ENCODE results near the gene C1QTNF12. TPM values are rescaled to one million over a fixed set of nuclear protein-coding genes. Genes with fewer than 3 reads are reported as not detected.

Gene C1QTNF12
- total and polyA plus RNA-seq, 2 donors (not counting 3 experiments of a cell fraction or from before 2014, with no cell fraction given): 1.0 to 1.9 TPM

DNA sequence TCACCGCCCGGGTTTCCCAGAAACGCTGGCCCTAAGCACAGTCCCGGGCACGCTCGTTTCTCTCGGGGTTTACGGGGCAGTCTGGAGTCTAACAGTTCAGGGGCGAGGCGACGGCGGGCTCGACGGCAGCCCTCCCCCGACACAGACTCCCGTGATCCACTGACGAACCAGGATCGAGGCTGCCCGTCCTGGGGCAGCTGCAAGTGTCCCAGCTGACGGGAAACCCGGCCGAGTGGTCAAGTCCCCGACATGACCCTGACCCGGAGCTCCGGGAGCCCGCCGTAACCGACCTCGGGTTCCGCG is 26.6 kb upstream of the C1QTNF12 start:
- no peak overlapping the region for H2AFZ ChIP-seq (ENCODE audit: low read depth, low read length)
- ChIA-PET POLR2A (interaction anchor here (0.6 kb wide), 2 partner anchors 68 to 342 kb away, joined by 3 to 5 read pairs; partner anchors contain the start of gene MIB2), CTCF (interaction anchor here (0.6 to 2.1 kb wide), 9 partner anchors 9 to 254 kb away, joined by 3 to 11 read pairs (median 3); no protein-coding TSS in a partner anchor)
- H4K20me1 ChIP-seq (replicated peaks; ENCODE audit: control insufficient read depth, extremely low read depth, insufficient read depth, low read length): no peaks in the 10 kb centered on the region
- no TSS peak for BruUV-seq (replicated peaks)
- peak overlapping the region; percentile 32 for H3K4me2 ChIP-seq (ENCODE audit: insufficient read depth, low read length)
- no peaks in the 10 kb centered on the region for H3K9me1 ChIP-seq (replicated peaks; ENCODE audit: control insufficient read depth, extremely low read depth, insufficient read depth, low read length)
- H3K4me3 ChIP-seq (replicated peaks in 1 of 3; ENCODE audit: insufficient read depth in 1 of 3, low read depth in 1 of 3, low read length in 3 of 3): peak overlapping the region; percentile 43 to 72 (median 64)
- TF ChIP-seq MYC (IDR thresholded peaks at IDR 0.05; ENCODE audit: low read depth, low read length): no peak
- no peak for TF ChIP-seq JUN (IDR thresholded peaks at IDR 0.05; ENCODE audit: borderline replicate concordance, insufficient read depth, insufficient read length, low read depth)
- no peak for TF ChIP-seq POLR2A (IDR thresholded peaks at IDR 0.05; ENCODE audit: low read depth, low read length)
- TF ChIP-seq, protein P1, sequence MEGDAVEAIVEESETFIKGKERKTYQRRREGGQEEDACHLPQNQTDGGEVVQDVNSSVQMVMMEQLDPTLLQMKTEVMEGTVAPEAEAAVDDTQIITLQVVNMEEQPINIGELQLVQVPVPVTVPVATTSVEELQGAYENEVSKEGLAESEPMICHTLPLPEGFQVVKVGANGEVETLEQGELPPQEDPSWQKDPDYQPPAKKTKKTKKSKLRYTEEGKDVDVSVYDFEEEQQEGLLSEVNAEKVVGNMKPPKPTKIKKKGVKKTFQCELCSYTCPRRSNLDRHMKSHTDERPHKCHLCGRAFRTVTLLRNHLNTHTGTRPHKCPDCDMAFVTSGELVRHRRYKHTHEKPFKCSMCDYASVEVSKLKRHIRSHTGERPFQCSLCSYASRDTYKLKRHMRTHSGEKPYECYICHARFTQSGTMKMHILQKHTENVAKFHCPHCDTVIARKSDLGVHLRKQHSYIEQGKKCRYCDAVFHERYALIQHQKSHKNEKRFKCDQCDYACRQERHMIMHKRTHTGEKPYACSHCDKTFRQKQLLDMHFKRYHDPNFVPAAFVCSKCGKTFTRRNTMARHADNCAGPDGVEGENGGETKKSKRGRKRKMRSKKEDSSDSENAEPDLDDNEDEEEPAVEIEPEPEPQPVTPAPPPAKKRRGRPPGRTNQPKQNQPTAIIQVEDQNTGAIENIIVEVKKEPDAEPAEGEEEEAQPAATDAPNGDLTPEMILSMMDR (IDR thresholded peaks at IDR 0.05; ENCODE audit: extremely low read depth in 1 of 2, insufficient read depth in 1 of 2, low read depth in 1 of 2, low read length in 2 of 2): no peak
- TF ChIP-seq, protein P2, sequence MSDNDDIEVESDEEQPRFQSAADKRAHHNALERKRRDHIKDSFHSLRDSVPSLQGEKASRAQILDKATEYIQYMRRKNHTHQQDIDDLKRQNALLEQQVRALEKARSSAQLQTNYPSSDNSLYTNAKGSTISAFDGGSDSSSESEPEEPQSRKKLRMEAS (IDR thresholded peaks at IDR 0.05; ENCODE audit: insufficient read depth, insufficient read length): no peak
- TF ChIP-seq EZH2 (IDR thresholded peaks at IDR 0.05; ENCODE audit: borderline replicate concordance, low read depth, low read length, severe bottlenecking): no peak
- TF ChIP-seq POLR2AphosphoS5 (IDR thresholded peaks at IDR 0.05; ENCODE audit: insufficient read depth, low read depth, low read length): no peak
- no peak for TF ChIP-seq GATA2 (IDR thresholded peaks at IDR 0.05; ENCODE audit: insufficient read depth, insufficient read length, low read depth, low read length)
- no peak for TF ChIP-seq FOS (IDR thresholded peaks at IDR 0.05; ENCODE audit: borderline replicate concordance, insufficient read depth, low read length)
- peaks cover 0 to 4% of the 10 kb centered on the region in 2 experiments for H3K36me3 ChIP-seq (ENCODE audit: control insufficient read depth in 2 of 2, extremely low read depth in 1 of 2, insufficient read depth in 2 of 2, low read length in 2 of 2)
- H3K9ac ChIP-seq (replicated peaks; ENCODE audit: extremely low read depth, insufficient read depth, low read length): peak overlapping the region; percentile 90
- peak overlapping the region; percentile 69 for H3K27ac ChIP-seq (ENCODE audit: insufficient read depth, low read depth, low read length)
- DNase-seq (ENCODE audit: low read depth, low spot score) (peak; percentile 35), FAIRE-seq (no peak)
- H3K4me1 ChIP-seq (ENCODE audit: control insufficient read depth, extremely low read depth, insufficient read depth, low read length): peaks cover 24% of the 10 kb centered on the region
- dilution Hi-C loops (cut with MboI; ENCODE audit: extremely low pct_ligation_motif_present, low sequenced_read_pairs) (no loop called here), intact Hi-C loops (cut with micrococcal nuclease) (loop anchor here (2.0 to 5.0 kb wide), 3 partner anchors 26 to 261 kb away; partner anchors contain the start of genes C1QTNF12, ISG15 and PUSL1)
- peaks cover 44% of the 10 kb centered on the region for H3K79me2 ChIP-seq (ENCODE audit: control insufficient read depth, insufficient read depth, low read length)
- H3K27me3 ChIP-seq (ENCODE audit: control insufficient read depth in 2 of 2, insufficient read depth in 2 of 2, low read length in 2 of 2): no peaks in the 10 kb centered on the region
- H3K9me3 ChIP-seq (replicated peaks; ENCODE audit: control insufficient read depth, insufficient read depth, low read length): no peaks in the 10 kb centered on the region
